ENCODE measurements around the gene CFDP1. TPM values are rescaled to one million over a fixed set of nuclear protein-coding genes. Genes with fewer than 3 reads are reported as not detected.

CFDP1 gene
- total and polyA plus RNA-seq, 2 of the 13 experiments (the other 11 are each of a cell fraction or from before 2014, with no cell fraction given): 78.6 to 153 TPM

DNA sequence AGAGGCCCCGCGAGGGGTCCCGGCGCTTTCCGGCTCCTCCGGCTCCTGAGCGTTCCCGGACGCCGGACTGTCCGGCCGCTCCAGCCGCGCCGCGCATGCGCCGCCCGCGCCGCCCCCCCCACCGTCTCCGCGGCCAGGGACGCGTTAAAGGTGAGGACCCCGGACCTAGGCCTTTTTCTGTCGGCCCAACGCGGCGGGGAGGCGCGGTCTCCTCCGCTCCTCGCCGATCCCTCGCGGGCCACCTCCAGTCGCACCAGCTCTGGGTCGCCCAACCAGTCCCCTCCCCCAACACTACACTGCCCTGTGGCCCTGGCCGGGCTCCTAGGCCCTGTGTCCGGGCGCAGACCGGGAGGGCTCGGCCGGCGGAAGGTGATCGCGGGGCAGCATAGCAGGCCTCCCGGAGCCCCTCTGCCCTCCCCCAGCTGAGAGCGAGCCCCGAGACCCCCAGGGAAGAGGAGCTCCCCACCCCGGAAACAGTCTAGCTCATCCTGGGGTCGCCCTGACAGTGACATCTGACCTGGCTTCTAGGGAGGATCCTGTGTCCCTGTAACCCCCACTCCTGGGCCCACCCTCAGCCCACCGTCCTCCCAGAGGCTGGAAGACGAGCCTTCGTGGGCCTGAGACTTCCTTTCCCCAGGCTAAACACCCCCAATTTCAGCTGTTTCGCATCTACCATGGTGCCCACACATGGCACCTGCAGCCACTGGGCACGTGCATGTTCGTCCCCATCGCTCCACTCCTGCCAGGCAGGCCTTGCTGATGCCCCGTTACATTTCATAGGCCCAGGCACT is 167.2 kb downstream of the CFDP1 start (continued):
- TF ChIP-seq ZNF564 (CRISPR knock-in tag; IDR thresholded peaks at IDR 0.05): no peak; the same call in 1 of the 2 replicates
- TF ChIP-seq, protein P1, sequence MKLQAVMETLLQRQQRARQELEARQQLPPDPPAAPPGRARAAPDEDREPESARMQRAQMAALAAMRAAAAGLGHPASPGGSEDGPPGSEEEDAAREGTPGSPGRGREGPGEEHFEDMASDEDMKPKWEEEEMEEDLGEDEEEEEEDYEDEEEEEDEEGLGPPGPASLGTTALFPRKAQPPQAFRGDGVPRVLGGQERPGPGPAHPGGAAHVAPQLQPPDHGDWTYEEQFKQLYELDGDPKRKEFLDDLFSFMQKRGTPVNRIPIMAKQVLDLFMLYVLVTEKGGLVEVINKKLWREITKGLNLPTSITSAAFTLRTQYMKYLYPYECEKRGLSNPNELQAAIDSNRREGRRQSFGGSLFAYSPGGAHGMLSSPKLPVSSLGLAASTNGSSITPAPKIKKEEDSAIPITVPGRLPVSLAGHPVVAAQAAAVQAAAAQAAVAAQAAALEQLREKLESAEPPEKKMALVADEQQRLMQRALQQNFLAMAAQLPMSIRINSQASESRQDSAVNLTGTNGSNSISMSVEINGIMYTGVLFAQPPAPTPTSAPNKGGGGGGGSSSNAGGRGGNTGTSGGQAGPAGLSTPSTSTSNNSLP (IDR thresholded peaks at IDR 0.05; ENCODE audit: low read depth, low read length): no peak
- TF ChIP-seq SMARCC2 (IDR thresholded peaks at IDR 0.05): no peak
- peak; percentile 75 for TF ChIP-seq THAP11 (CRISPR knock-in tag; IDR thresholded peaks at IDR 0.05)
- TF ChIP-seq CHD4 (IDR thresholded peaks at IDR 0.05; ENCODE audit: borderline replicate concordance, low read length): no peak
- TF ChIP-seq SP5 (CRISPR knock-in tag; IDR thresholded peaks at IDR 0.05; ENCODE audit: borderline replicate concordance, low read depth): no peak
- peak; percentile 82; the same call in 1 of the 2 replicates for TF ChIP-seq ZNF766 (CRISPR knock-in tag; IDR thresholded peaks at IDR 0.05; ENCODE audit: borderline replicate concordance)
- no peak for TF ChIP-seq ZNF367 (CRISPR knock-in tag; IDR thresholded peaks at IDR 0.05; ENCODE audit: borderline replicate concordance)
- TF ChIP-seq, protein P2, sequence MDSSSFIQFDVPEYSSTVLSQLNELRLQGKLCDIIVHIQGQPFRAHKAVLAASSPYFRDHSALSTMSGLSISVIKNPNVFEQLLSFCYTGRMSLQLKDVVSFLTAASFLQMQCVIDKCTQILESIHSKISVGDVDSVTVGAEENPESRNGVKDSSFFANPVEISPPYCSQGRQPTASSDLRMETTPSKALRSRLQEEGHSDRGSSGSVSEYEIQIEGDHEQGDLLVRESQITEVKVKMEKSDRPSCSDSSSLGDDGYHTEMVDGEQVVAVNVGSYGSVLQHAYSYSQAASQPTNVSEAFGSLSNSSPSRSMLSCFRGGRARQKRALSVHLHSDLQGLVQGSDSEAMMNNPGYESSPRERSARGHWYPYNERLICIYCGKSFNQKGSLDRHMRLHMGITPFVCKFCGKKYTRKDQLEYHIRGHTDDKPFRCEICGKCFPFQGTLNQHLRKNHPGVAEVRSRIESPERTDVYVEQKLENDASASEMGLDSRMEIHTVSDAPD (CRISPR knock-in tag; IDR thresholded peaks at IDR 0.05): 0 out of 2 replicates have a peak, but pooled peaks have one; percentile 39
- peak; percentile 36; the same call in 1 of the 2 replicates for TF ChIP-seq SP4 (CRISPR knock-in tag; IDR thresholded peaks at IDR 0.05)
- TF ChIP-seq, protein P3, sequence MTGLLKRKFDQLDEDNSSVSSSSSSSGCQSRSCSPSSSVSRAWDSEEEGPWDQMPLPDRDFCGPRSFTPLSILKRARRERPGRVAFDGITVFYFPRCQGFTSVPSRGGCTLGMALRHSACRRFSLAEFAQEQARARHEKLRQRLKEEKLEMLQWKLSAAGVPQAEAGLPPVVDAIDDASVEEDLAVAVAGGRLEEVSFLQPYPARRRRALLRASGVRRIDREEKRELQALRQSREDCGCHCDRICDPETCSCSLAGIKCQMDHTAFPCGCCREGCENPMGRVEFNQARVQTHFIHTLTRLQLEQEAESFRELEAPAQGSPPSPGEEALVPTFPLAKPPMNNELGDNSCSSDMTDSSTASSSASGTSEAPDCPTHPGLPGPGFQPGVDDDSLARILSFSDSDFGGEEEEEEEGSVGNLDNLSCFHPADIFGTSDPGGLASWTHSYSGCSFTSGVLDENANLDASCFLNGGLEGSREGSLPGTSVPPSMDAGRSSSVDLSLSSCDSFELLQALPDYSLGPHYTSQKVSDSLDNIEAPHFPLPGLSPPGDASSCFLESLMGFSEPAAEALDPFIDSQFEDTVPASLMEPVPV (CRISPR knock-in tag; IDR thresholded peaks at IDR 0.05): peak; percentile 89
- TF ChIP-seq CC2D1A (CRISPR knock-in tag; IDR thresholded peaks at IDR 0.05): 0 out of 2 replicates have a peak, but pooled peaks have one; percentile 64
- no peak for TF ChIP-seq KLF13 (CRISPR knock-in tag; IDR thresholded peaks at IDR 0.05)
- TF ChIP-seq, protein P4, sequence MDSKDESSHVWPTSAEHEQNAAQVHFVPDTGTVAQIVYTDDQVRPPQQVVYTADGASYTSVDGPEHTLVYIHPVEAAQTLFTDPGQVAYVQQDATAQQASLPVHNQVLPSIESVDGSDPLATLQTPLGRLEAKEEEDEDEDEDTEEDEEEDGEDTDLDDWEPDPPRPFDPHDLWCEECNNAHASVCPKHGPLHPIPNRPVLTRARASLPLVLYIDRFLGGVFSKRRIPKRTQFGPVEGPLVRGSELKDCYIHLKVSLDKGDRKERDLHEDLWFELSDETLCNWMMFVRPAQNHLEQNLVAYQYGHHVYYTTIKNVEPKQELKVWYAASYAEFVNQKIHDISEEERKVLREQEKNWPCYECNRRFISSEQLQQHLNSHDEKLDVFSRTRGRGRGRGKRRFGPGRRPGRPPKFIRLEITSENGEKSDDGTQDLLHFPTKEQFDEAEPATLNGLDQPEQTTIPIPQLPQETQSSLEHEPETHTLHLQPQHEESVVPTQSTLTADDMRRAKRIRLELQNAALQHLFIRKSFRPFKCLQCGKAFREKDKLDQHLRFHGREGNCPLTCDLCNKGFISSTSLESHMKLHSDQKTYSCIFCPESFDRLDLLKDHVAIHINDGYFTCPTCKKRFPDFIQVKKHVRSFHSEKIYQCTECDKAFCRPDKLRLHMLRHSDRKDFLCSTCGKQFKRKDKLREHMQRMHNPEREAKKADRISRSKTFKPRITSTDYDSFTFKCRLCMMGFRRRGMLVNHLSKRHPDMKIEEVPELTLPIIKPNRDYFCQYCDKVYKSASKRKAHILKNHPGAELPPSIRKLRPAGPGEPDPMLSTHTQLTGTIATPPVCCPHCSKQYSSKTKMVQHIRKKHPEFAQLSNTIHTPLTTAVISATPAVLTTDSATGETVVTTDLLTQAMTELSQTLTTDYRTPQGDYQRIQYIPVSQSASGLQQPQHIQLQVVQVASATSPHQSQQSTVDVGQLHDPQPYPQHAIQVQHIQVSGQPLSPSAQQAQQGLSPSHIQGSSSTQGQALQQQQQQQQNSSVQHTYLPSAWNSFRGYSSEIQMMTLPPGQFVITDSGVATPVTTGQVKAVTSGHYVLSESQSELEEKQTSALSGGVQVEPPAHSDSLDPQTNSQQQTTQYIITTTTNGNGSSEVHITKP (CRISPR knock-in tag; IDR thresholded peaks at IDR 0.05; ENCODE audit: low read depth): no peak
- no peak for TF ChIP-seq MEF2D (CRISPR knock-in tag; IDR thresholded peaks at IDR 0.05)
- TF ChIP-seq ZNF205 (CRISPR knock-in tag; IDR thresholded peaks at IDR 0.05): no peak

Data from HepG2 (cell line).